HCEC 1CT (cell line): ENCODE results near the gene SCFD2.
A peak's percentile ranks its signal among the peaks of the same experiment; 100 is the strongest.

Experiments
- DNase-seq: peaks from one replicate; pipeline ENCODE4 v3.0.0-alpha.2; 2017

The SCFD2 gene

GRCh38 chr4:52947401-52948056, 418.3 kb downstream of the SCFD2 start:
- no peak for DNase-seq

GRCh38 chr4:52946855-52947254, 419.0 kb downstream of the SCFD2 start:
- no peak for DNase-seq

DNA sequence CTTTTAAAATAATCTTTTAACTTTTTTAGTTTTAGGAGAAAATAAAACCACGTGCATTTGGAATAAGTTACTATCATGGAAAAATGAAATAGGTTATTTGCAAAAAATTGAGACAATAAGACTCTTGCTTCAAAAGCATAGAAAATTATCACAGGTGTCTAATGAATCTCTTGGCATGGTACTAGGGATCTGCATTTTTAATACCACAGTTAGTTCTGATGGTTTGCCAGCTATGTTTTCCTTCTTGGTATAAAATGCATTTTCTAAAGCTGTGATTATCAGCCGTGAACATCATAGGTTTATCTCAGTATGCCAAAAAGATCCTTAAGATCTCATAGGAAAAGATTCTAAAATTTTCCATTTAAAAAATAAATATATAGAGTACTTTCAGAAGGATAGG, 419.9 kb downstream of the SCFD2 start:
- no peak for DNase-seq

DNA sequence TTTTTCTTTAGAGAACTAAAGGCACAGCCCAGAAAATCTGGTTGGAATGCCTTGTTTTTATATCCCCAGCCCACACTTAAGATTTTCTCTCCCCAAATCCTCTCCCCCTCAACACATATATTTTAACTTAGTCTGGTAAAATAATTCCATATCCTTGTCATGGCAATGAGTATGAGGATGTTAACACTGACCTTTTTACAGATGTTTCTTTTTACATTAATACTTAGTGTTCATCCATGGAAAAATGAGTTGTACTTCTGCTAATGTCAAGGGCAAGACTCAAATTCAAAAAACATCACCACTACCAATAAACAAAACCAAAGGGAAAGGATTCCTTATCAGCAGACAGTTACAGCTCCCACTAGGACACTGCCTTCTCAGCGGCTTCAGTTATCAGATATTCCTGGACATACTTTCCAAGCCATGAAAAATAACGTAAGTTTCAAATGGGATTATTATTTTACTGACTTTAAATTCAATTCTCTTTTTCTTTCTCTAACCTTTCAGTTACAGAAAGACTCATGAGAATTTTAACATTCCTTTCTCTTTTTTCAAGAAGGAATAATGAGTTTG, 420.4 kb downstream of the SCFD2 start:
- no peak for DNase-seq

DNA sequence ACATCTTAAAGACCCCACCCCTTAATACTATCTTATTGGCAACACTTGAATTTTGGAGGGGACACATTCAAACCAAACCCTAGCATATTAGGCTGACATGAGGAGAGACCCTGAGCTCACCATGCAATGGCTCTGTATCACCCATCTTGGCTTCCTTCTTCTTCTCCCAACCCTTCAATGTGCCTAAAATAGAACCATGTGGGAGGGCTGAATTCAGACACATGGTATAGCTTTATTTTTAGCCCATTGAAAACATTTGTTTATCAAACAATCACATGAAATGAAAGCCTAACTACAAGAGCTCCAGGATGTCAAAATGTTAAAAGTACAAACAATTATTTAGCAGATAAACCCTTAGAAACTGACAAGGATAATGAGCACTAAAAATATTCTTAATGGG, 422.2 kb downstream of the SCFD2 start:
- no peak for DNase-seq

- DNase-seq = no peak
These were observed 422.9 kb downstream of the SCFD2 start for GRCh38 chr4:52942936-52943335.

DNA sequence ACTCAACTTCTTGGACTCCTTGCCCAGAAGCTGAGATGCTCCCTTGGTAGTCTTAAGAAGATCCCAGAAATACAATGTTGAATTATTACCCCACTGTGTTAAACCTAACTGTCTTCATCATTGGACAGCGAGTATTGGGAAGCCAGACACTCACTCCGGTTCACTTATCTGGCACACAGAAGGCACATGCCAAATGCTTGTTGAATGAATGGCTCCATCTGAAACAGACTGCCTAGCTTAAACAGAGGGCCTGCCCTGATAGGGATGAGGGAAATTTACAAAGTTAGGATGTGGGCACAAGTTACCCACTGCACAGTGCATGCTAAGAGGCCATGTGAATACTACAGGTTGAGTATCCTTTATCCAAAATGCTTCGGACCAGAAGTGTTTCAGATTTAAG, 424.4 kb downstream of the SCFD2 start:
- DNase-seq = no peak

DNA sequence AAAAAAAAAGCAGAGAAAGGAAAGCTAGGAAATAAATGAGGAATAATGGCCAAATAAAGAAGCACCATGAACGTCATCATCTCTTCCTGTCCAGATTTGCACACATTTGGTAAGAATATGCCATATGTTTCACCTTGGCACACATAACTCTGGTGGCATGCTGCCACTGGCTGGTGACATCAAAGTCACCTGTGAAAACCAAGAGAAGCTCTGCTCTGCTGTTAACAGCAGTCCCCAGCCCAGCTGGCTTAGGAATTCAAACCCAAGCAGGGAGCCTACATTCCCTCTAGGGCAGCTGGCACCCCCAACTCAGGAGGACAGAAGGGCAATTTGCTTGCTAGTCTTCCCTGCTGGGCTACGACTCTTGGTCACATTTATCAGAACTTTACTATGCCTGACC, 426.1 kb downstream of the SCFD2 start:
- no peak for DNase-seq

DNA sequence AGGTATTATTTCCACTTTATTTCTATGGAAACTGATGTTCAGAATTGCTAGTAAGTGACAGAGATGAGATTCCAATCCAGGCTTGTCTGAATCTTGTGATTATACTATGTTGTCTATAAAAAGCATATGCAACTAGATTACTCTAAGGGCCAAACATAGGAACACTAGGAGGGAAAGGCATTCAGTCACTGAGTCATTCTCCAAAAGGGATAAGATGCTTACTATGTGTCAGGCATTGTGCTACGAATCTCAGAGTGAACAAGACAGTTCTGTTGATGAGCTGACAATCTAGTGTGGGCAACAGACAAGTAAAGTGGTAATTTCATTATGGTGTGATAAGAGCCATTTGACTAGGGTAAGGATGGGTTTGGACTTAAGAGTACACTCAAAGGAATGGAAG, 426.5 kb downstream of the SCFD2 start:
- DNase-seq = no peak

GRCh38 chr4:52937829-52938228, 428.0 kb downstream of the SCFD2 start:
- DNase-seq = no peak

- no peak for DNase-seq
These were observed 429.1 kb downstream of the SCFD2 start for GRCh38 chr4:52936729-52937128.

DNA sequence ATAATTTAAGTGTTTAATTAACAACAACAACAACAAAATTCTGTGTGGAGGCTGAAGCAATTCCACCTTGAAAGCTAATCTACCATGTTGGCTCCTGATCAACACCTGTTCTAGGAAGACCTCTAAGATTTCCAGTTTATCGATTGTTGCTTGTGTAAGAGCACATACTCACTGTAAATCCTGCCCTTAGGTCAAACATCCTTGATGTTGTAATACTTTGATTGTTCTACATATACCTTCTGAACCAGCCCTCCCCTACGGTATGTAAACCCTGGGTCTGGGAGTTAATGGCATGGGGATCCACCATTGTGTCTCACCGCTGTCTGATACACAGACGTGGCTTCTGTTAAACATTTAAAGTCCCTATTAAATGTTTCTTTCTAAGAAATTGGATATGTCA, 430.5 kb downstream of the SCFD2 start:
- DNase-seq = no peak

DNA sequence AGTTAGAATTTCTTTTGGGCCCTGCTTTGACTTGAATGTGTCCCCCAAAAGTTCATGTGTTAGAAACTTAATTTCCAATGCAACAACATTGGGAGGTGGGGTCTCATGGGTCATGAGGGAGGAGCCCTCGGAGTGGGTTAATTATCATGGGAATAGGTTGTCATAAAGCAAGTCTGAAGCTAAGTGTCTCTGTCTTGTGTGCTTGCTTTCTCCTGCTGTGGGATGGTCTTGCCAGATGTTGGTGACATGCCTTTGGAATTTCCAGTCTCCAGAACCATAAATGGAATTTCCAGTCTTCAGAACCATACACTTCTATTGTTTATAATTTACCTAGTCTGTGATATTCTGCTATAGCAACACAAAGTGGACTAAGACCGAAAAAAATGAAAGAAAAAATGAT, 432.1 kb downstream of the SCFD2 start:
- DNase-seq = no peak

- peak; percentile 1 for DNase-seq
These were observed 433.0 kb downstream of the SCFD2 start for GRCh38 chr4:52932591-52933470.

DNA sequence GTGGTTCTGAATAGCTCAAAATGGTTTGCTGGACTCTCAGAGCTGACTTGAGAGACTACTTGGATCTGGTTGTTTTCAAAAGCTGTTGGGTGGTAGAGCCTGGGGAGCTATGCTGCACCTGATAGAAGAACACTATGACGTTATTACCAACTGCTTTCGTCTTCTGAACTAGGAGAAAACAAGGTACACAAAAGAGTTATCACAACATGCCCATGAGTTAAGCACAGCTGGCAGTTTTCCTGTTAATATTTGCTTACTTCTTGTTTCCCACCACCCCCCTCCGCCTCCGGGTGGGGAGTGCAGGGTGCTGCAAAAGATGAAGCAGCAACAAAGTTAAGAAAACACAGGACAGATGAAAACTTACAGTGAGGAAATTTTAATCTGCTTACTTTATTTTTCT, 434.6 kb downstream of the SCFD2 start:
- DNase-seq = no peak

DNA sequence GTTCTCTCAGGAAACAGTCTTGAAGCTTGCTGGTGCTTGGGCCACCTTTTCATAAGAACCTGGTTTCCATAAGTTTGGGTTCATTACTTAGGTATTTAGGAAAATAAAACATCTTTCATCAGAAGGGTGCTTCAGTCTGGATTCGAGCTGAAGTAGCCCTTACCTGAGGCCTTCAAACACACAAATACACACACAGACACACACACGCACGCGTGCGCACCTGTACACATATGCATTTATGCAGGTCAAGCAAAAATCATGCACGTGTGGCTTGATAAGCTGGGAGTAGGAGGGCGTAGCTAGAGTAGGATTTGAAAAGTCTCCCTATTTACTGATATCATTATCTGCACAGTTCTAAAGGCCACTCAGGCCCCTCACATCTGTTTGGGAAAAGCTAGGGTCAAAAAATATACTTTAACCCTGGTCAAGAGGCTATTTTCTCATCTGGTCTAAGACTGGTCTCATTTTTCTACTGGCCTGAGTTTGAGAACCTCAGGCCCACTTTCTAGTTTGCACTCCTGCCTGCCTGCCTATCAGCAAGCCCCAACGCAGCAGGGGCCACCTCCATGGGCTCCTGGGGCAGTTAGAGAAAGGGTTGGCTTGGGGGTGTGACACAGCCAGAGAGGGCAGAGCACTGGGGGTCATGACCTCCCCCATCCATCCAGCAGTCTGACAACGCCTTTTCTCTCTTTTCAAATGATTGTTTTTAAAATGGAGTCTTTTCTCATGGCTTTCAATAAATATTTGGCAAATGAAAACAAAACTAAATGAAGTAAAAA, 439.5 kb downstream of the SCFD2 start:
- DNase-seq = no peak

- no peak for DNase-seq
These were observed 440.3 kb downstream of the SCFD2 start for GRCh38 chr4:52925531-52925968.

GRCh38 chr4:52919461-52919860, 446.4 kb downstream of the SCFD2 start:
- DNase-seq = no peak

DNA sequence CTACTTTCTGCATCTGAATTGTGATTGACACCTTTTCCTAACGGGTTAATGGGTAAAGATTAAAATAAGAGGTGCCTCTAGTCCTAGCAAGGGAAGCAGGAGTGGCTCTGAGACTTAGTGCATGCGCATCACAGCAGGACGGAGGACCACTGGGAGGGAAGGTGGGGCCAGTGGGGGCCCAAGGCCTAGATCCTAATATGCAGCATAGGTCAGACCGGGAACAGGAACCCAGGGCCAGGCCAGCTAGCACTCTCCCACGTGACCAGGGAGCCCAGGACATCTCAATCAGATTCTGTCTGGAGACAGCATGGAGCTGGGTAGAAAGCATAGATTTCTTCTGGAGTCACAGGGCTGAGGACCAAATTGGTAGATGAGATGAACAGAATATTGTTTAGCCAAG, 448.0 kb downstream of the SCFD2 start:
- no peak for DNase-seq

DNA sequence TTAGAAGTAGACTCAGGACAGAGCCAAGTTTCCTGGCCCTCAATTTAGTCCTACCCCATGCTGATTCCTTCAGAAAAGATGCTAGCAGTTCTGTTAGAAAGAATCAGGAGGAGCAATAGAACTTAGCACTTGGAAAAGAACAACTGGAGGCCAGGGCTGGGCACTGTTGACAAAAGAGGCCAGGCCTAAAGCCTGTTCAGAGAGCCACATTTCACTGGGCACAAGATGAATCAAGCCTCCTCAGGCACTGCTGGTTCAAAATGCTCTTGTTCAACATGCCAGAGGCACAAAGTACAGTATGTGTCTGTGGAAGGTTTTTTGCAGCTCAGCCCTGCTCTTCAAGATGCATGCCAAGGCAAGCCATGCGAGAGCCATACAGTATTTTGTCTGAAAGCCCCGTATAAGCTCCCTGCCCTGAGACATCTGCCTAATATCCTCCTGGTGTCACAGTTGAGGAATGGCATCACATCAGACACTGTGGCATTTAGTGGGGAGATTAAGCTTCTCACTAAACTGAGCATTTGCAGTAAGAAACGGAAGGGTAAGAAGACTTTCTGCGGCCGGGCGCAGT, 450.0 kb downstream of the SCFD2 start:
- no peak for DNase-seq

- peak; percentile 24 for DNase-seq
These were observed 450.7 kb downstream of the SCFD2 start for GRCh38 chr4:52915191-52915590.

DNA sequence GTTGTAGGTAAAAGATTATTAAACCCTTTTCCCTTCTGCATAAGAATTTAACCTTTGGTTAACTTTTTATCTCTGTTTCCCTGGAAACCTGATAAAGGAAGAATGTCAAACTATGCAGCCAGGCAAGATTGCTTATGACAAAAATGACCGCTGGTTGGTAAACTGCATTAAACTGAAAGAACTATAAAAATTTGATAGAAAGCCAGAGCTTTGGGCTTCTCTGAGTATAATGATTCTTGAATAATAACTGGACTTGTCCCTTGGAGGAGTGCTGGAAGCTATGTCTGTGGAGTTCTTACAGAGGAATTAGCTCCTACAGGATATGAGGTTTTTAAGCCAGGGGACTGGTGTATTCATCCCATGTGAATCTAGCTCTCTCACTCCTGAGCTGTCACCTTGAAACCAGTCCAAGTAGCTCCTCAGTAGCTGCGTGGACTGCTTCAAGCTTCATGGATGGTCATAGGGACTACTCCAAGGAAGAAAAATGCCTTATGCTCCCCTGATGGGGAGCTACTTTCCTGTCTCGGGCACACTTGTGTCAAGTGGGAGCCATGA, 451.7 kb downstream of the SCFD2 start:
- DNase-seq = peak; percentile 56

GRCh38 chr4:52912608-52913007, 453.3 kb downstream of the SCFD2 start:
- no peak for DNase-seq
